Right kidney (tissue), 9 donors: Measurements from ENCODE around the gene PFN2.
"Not testable (repeated sequence)": the region's sequence is repeated elsewhere in the genome, so short reads cannot be mapped to it uniquely, and the experiment has no call there.

Source experiments
- DNase-seq: peaks from one replicate; pipeline ENCODE4 v3.0.0-alpha.2; 2016
- long read RNA-seq, 8 donors: transcript quantifications; one replicate each; lab custom pipeline, GENCODE V29; 2026

The PFN2 gene, protein sequence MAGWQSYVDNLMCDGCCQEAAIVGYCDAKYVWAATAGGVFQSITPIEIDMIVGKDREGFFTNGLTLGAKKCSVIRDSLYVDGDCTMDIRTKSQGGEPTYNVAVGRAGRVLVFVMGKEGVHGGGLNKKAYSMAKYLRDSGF
- long read RNA-seq, donor 1, transcript PFN2-205 (2 exons, 613 nt) = minor isoform, 7 of 245 reads
- long read RNA-seq, donor 1, transcript PFN2-203 (3 exons, 1,780 nt) = major isoform, 198 of 245 reads
- long read RNA-seq, donor 1, transcript PFN2-201 (3 exons, 2,261 nt) = minor isoform, 34 of 245 reads
- long read RNA-seq, donor 1, partial matches to known transcripts = 0 of 245 reads
- long read RNA-seq, donor 1, other reads (novel, unspliced or antisense) = 0 of 245 reads
- long read RNA-seq, donor 2, transcript PFN2-201 (3 exons, 2,261 nt) = minor isoform, 12 of 123 reads
- long read RNA-seq, donor 2, transcript PFN2-203 (3 exons, 1,780 nt) = major isoform, 106 of 123 reads
- long read RNA-seq, donor 2, partial matches to known transcripts = 0 of 123 reads
- long read RNA-seq, donor 2, other reads (novel, unspliced or antisense) = 0 of 123 reads
- long read RNA-seq, donor 3, transcript PFN2-203 (3 exons, 1,780 nt) = major isoform, 71 of 89 reads
- long read RNA-seq, donor 3, transcript PFN2-201 (3 exons, 2,261 nt) = minor isoform, 14 of 89 reads
- long read RNA-seq, donor 3, partial matches to known transcripts = 0 of 89 reads
- long read RNA-seq, donor 3, other reads (novel, unspliced or antisense) = 0 of 89 reads
- long read RNA-seq, donor 4, transcript PFN2-201 (3 exons, 2,261 nt) = minor isoform, 21 of 136 reads
- long read RNA-seq, donor 4, transcript PFN2-203 (3 exons, 1,780 nt) = major isoform, 110 of 136 reads
- long read RNA-seq, donor 4, partial matches to known transcripts = 0 of 136 reads
- long read RNA-seq, donor 4, other reads (novel, unspliced or antisense) = 0 of 136 reads
- long read RNA-seq, donor 5, transcript PFN2-203 (3 exons, 1,780 nt) = major isoform, 134 of 186 reads
- long read RNA-seq, donor 5, transcript PFN2-201 (3 exons, 2,261 nt) = minor isoform, 36 of 186 reads
- long read RNA-seq, donor 5, partial matches to known transcripts = 10 of 186 reads
- long read RNA-seq, donor 5, other reads (novel, unspliced or antisense) = 0 of 186 reads
- long read RNA-seq, donor 6, transcript PFN2-203 (3 exons, 1,780 nt) = major isoform, 140 of 181 reads
- long read RNA-seq, donor 6, transcript PFN2-201 (3 exons, 2,261 nt) = minor isoform, 28 of 181 reads
- long read RNA-seq, donor 6, transcript PFN2-205 (2 exons, 613 nt) = minor isoform, 5 of 181 reads
- long read RNA-seq, donor 6, partial matches to known transcripts = 5 of 181 reads
- long read RNA-seq, donor 6, other reads (novel, unspliced or antisense) = 0 of 181 reads
- long read RNA-seq, donor 7, transcript PFN2-201 (3 exons, 2,261 nt) = minor isoform, 33 of 256 reads
- long read RNA-seq, donor 7, transcript PFN2-203 (3 exons, 1,780 nt) = major isoform, 206 of 256 reads
- long read RNA-seq, donor 7, partial matches to known transcripts = 14 of 256 reads
- long read RNA-seq, donor 7, other reads (novel, unspliced or antisense) = 0 of 256 reads
- long read RNA-seq, donor 8, transcript PFN2-203 (3 exons, 1,780 nt) = major isoform, 145 of 176 reads
- long read RNA-seq, donor 8, transcript PFN2-201 (3 exons, 2,261 nt) = minor isoform, 21 of 176 reads
- long read RNA-seq, donor 8, partial matches to known transcripts = 0 of 176 reads
- long read RNA-seq, donor 8, other reads (novel, unspliced or antisense) = 0 of 176 reads

DNA sequence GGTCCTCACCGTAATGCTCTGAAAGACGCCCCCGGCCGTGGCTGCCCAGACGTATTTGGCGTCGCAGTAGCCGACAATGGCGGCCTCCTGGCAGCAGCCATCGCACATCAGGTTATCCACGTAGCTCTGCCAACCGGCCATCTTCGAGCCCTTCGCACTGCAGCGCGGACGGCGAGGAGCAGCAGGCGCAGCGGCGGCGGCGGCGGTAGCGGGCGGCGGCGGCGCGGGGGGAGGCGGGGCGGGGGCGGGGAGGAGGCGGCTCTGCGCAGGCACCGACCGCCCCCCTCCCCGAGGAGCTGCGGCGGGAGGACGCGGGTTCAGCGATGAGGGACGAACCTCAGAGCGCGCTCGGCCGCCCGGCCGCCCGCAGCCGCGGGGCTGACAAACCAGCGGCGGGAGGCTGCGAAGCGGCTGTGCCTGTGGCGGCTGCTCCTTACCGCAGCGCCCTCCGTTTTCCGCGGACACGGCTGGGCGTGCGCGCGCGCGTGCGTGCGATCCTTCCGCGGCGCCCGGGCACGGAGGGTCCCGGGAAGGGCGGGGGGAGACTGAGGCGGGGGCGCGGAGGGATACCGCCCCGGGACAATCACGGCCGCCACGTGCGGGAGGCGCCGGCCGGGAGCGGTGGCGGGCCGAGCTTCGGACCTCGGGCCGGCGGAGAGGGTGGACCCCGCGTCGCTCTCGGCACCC lies at the start of gene PFN2:
PFN2 (minus strand) TSS at position 180 of the 687 bp plus-strand sequence; CDS start at position 141, 39 bp downstream.
- peak; percentile 100 for DNase-seq

DNA sequence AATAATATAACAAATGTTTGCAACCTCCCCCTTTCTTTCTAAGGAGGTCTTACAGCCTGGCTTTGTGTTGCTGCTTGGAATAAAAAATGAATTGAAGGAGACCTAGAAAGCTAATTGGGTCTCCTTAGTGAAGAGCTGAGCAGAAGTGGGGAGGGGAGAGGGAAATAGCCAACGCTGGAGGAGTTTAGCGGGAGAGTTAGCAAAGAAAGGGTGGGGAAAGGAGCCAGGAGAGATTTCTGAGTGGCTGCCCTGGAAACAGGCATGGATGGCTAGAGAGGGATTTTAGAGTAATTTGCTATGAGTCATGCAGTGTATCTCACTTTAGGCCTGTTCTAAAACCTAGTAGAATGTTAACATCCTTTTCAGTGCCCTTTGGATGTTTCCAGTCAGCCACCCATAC lies 45.2 kb upstream of the PFN2 start:
- no peak for DNase-seq

DNA sequence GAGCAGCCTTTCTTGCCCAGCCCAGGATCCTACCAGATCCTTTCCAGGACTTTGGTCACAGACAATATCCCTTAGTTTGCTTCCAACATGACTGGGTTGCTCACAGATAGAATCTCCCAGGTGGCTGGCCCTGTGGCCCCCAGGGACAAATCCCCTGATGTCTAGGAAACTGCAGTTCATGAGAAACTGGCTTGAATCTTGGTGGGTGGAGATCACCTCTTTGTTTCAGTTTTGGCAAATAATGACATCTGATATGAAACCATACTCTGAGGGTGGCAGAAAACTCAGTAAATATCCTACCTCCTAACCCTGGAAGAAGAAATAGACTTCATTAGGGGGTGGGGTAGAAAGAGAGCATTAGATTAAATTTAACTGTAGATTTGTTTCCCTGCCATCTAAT lies 44.1 kb upstream of the PFN2 start:
- DNase-seq = no peak

DNA sequence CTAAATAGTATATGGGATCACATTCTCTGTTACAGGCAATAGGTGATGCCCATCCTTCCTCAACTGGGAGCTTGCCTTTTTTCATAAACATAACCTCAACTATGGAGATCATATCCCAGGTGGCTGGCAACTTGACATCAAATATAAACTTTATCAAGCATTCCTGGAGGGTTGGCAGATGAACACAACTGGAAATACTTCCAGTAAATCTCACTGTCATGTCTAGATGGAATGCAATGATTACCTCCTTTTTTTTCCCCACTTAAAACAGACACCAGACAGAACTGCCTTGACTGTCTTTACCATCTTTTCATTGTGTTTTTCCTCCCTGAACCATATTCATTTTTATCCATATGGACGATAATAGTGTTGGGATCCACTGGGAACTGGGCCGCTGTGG lies 43.1 kb upstream of the PFN2 start:
- DNase-seq = no peak

DNA sequence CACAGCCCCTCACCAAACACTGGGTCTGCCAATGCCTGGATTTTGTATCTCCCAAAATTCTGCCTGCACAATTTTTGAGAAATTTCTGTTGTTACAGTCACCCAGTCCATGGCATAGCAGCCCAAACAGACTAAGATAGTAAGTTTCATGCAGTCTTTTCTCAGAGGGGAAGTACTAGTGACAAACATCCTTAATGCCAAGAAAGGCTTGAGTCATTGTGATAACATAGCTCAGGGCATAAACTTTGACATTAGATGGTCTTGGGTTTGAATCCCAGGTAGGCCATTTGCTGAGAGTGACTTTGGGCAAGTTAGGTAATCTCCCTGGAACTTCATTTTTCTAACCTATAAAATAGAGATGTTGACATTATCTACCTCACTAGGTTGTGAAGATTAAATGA lies 36.1 kb upstream of the PFN2 start:
- no peak for DNase-seq

DNA sequence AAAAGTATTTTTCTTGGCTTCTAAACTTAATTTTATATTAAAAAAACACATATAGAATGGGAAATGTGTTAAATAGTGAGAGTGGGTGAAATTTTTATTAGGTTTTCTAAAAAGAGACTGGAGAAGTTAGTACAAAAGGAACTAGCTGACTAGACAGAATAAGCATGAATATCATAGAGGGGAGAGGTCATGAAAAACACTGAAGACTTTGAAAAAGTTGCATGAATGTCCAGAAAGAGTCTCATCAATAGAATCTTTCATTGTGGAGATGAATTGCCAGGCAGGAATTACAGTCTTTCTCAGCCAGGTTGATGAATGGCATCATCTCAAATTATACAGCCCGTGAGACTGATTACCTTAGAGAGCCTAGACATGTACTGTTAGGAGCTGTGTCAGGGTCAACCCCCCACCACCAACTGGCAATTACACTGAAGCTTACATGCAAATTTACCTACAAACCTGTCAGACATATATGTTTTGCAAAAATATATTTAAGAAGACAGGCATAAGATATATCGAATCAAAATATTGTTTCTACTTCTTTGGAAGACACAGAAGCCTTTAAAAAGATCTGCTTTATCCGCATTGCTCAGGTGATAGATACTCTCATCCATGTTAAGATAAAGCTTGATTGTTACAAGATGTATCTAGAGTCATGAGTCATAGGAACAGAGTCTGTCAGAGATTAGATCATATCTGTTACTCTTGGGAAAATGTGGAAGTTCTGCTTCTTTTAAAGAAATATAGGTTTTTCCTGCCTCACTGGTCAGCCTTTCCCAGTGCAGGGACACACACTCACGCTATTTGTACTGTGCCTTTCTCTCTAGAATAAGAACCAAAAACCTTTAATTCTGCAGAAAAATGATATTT lies 34.8 kb upstream of the PFN2 start:
- no peak for DNase-seq

DNA sequence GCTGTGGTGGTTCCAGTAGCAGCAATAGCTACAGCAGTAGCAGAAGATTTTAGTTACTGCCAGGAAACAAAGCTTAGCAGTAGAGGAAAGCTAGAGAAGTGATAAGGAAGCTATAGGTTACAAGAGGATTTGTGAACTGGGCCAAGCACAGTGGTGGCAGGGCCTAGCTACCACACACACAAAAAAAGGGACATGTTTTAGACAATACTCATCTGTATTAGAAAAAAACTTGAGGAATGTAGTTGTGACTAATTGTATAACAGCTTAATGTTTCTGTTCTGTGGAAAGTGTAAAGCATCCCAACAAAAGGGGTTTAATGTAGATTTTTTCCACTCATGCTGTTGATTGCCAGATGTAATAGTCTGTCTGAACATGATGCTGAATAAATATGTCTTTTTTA lies 29.9 kb upstream of the PFN2 start:
- no peak for DNase-seq

DNA sequence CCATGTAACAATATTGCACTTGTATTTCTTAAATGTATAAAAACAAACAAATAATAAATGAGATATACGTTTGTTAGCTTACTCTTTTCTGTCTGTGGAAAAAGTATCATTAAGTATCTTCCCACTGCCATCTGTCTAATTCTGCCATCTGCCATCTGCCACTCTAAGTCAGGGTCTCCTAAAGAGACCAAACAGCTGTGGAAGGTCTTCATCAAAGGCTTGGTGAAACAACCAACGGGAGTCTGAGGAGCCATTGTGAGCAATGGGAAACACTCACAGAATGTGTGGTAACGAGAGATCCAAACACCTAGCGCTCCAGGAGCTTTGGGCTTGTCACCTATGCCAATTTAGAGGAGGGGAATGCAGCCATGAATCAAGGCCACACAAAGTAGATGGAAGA lies 28.7 kb upstream of the PFN2 start:
- no peak for DNase-seq

DNA sequence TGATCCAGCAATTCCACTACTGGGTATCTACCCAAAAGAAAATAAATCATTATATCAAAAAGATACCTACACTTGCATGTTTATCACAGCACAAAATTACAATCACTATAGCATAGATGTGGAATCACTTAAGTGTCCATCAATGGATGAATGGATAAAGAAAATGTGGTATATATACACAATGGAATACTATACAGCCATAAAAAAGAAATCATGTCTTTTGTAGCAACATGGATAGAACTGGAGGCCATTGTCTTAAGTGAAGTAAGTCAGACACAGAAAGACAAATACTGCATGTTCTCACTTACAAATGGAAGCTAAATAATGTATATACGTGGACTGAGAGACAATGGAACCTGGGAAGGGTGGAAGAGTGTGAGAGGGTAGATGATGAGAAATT lies 28.3 kb upstream of the PFN2 start:
- DNase-seq = no peak

DNA sequence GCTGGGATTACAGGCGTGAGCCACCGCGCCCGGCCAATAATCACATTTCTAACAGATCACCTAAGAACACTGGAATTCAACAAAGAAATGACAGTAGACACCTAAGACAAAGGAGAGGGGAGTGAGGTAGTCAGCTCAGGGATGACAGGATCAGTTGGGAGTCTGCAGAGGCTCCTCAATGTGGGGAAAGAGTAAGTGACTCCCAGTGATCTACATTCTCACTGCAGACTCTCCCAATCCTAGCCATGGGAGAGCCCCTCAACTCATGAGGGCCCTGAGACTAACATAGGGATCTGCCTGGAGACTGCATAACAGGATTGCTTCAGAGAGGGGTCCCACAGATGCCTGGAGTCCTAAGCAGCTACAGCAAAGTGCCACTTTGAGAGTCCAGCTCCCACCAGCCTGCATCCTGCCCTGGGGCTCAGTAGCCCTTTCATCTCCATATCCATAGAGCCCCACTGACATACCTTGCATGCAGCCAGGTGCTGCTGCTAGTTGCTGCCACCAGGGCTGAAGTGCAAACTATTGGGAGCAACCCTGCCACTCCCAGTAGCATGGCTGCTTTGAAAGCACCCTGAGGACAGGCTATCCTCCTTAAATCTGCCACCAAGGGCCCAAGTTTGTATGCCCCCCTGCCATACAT lies 21.8 kb upstream of the PFN2 start:
- DNase-seq = no peak

DNA sequence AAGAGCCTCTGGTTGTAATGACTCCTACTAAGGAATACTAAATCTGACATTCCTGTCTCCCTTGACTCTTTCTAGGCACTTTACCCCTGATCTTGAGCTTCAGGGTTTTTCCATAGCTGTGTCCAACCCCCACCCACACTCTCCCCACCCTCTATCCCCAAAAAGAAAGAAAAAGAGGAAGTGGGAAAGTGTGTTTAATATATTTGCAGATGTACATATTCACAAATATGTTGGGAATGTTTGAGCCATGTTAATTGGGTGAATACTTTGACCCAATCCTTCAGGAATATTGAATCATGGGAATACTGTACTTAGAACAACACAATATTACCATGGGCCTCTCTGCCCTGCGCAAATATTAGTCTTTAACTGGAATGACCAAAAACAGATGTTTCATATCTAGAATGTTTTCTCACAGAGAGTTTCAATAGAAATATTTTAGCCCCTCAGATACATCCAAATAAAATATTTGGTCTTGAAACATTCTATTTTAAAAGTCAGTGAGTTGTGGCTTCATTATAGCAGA lies 19.8 kb upstream of the PFN2 start:
- DNase-seq = no peak

DNA sequence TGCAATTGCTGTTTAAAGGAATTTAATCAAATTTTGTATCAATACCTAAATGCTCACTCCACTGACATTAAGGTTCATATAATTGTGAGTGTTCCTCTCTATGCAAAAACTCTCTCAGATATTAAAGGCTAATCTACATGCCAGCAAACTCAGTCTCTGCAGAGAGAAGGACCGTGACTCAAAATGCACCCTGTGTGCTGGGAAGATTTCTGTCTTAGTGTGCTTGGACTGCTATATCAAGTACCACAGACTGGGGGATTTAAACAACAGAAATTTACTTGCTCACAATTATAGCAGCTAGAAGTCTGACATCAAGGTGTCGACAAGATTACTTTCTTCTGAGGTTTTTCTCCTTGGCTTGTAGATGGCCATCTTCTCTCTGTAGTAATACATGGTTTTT lies 18.6 kb upstream of the PFN2 start:
- DNase-seq = no peak

DNA sequence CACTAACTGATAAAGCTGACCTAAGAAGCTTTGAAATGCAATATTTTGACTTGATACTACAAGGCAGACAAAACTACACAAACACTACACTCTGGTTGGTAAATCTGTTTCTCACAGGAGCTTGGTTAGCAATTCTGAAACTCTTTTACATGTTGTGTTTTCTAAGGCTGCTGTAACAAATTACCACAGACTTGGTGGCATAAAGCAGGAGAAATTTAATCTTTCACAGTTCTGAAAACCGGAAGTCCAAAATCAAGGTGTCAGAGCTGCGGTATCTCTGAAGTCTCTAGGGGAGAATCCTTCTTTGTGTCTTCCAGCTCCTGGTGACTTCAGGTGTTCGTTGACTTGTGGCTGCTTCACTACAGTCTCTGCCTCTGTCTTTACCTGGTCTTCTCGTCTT lies 12.9 kb upstream of the PFN2 start:
- no peak for DNase-seq

DNA sequence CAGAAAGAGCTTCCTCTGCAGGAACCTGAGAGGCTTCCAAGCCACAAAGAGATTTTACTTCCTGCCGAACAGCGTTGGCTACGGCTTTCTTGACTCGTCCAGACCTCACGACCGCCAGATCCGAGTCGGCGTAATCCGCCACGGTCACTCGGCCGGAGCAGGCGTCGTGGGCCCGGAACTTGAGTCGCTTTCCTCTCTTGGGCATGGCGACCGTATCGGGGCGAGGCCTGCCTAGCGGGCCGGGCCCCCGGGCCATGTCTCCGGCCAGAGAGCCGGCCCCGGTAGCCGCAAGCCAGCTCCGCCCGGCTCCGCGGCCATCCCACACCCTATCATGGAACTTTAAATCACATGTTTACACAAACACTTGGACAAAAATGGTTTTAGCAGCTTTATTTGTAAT lies 12.4 kb upstream of the PFN2 start:
- DNase-seq = not testable (repeated sequence)

DNA sequence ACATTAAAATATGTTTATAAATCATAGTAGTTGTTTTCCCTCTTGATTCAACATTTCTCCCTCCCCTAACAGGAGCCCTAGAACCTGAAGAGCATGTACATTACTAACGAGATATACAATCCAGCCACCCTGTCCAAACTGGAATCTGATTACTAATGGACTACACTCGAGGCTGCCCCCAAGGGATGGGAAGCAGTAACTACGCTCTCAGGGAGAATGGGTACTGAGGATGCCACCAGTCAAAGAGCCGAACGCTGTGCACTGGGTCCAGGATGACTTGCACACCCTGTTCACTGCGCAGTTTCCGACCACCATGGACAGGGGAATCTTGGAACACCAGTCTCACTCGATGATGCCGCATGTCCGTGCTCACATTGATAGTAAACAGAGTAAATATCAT lies 11.3 kb upstream of the PFN2 start:
- not testable (repeated sequence) for DNase-seq

DNA sequence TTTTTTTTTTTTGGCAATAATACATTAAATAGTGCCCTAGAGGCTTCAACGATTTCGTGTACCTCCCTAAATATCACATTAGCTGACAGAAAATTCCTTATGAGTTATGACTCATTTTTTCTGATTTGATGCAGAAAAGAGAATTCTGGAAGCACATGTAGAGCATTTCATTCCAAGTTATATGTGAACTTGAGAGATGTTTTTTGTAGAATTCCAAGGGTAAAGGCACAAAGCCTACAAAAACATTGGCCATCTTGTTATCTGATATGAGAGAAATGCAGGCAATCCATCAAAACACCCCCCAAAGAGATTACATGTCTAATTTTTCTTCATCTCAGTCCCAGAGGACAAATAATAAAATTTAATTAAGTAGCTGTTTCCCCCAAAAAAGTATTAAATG lies 6.7 kb upstream of the PFN2 start:
- peak; percentile 7 for DNase-seq

DNA sequence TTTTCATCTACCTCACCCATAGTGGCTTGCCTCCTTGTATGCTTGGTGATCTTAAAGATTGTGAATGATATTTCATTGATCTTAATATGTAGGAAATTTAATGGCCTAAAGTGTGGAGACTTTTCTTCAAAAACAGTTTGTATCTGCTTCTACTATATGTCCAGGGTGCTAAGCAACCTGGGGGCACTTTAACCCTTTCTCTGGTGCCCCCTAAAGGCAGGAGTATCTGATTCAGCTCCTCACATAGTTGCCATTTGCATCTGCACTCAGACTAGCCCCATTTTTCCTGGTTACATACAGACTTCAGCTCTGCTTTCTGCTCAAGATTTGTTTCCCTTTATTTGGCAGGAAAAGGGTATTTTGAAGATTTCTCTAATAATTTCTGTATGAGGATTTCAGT lies 5.2 kb upstream of the PFN2 start:
- no peak for DNase-seq

DNA sequence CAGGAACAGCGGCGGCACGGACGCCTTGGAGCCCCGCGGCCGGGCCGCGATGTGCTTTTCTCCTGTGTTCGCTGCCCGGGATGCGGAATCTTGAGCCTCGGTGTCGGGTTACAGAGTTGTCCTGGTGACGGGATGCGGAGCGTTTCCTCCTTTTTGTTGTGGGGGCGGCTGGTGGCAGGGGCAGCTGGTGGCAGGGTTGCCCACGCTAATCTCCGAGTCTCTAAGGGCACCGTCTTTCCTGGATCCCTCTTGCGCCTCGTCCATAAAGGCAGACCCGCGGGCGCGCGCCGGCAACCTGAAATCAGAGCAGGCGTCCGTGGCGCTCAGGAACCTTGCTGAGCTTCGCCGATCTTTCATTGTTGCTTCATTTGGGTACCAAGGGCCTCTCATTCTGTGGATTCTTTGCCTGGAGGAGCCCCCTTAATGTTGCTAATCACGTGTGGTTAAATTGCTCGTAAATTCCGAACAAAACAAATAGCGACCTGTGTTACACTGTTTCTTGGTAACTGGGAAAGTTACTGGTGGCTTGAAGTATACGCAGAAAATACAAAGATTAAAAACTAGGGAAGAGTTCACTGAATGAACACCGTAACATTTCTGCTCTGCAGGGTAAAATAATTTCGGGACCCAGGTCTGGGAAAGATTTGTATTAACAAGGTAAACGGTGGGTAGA lies 844 bp upstream of the PFN2 start:
- DNase-seq = peak; percentile 99
